Spleen (tissue), 13 donors: ENCODE data around the gene WFDC1. TPM values are rescaled to one million over a fixed set of nuclear protein-coding genes. Genes with fewer than 3 reads are reported as not detected.

Experiments used
- DNase-seq: peaks from one replicate; pipeline ENCODE4 v3.0.0-alpha.2; 2020
- H3K27ac ChIP-seq, 8 donors: fragments of 200-600 bp; sonication (generic) in 7 of 8; 1 replicate in 4 of 8; 2 replicates in 4 of 8; pipeline versions ENCODE4 v1.5.0 to v1.8.0; 2016 to 2021; ENCODE audit warnings: inconsistent platforms in 4 of 8, mild to moderate bottlenecking in 4 of 8, moderate library complexity in 1 of 8
- H3K27me3 ChIP-seq, 7 donors: fragments of 200-600 bp; sonication (generic) in 6 of 7; replicated peaks in 1 of 7; 1 replicate in 4 of 7; 2 replicates in 3 of 7; pipeline versions ENCODE4 v1.5.0 to v1.8.0; 2016 to 2021; ENCODE audit warnings: inconsistent platforms in 3 of 7, mild to moderate bottlenecking in 1 of 7
- H3K36me3 ChIP-seq, 6 donors: fragments of 200-600 bp; sonication (generic) in 5 of 6; 1 replicate in 4 of 6; 2 replicates in 2 of 6; pipeline versions ENCODE4 v1.5.0 to v1.8.0; 2016 to 2021; ENCODE audit warnings: inconsistent platforms in 2 of 6
- H3K4me1 ChIP-seq, 6 donors: fragments of 200-600 bp; sonication (generic) in 5 of 6; 1 replicate in 3 of 6; 2 replicates in 3 of 6; pipeline versions ENCODE4 v1.5.0 to v1.8.0; 2016 to 2021; ENCODE audit warnings: inconsistent platforms in 3 of 6
- H3K4me3 ChIP-seq, 8 donors: fragments of 200-600 bp; sonication (generic) in 7 of 8; 1 replicate in 4 of 8; 2 replicates in 4 of 8; pipeline versions ENCODE4 v1.5.0 to v1.8.0; 2016 to 2021; ENCODE audit warnings: inconsistent platforms in 4 of 8, mild to moderate bottlenecking in 4 of 8, moderate library complexity in 2 of 8
- H3K9me3 ChIP-seq, 8 donors: fragments of 200-600 bp; sonication (generic) in 7 of 8; 1 replicate in 4 of 8; 2 replicates in 4 of 8; pipeline versions ENCODE4 v1.5.0 to v1.8.0; 2016 to 2021; ENCODE audit warnings: inconsistent platforms in 4 of 8
- CTCF ChIP-seq, 11 experiments: fragments of 200-600 bp in 7 of 11; fragments of 450-650 bp in 4 of 11; sonication (generic) in 4 of 11; IDR thresholded peaks in 8 of 11; conservative IDR thresholded peaks in 3 of 11; 1 replicate in 7 of 11; 2 replicates in 4 of 11; pipeline versions ENCODE4 v1.4.0 to v1.8.0; 2016 to 2021; ENCODE audit warnings: antibody characterized with exemption in 11 of 11, inconsistent platforms in 4 of 11, mild to moderate bottlenecking in 1 of 11
- POLR2A ChIP-seq, 3 donors: fragments of 450-650 bp; IDR thresholded peaks; one replicate each; pipeline ENCODE4 v1.5.1; 2017; ENCODE audit warnings: antibody characterized with exemption in 3 of 3, mild to moderate bottlenecking in 1 of 3
- POLR2AphosphoS5 ChIP-seq, 3 donors: sonication (generic); formaldehyde crosslinking; IDR thresholded peaks; one replicate each; pipeline ENCODE4 v1.5.1; 2017; ENCODE audit warnings: antibody characterized with exemption in 3 of 3
- WGBS, 5 donors: extraction: QIAGEN DNeasy Blood & Tissue Kit in 3 of 5; methylation state at CpG; one replicate each; pipeline versions ENCODE4 v1.1.5 to v1.1.7; 2013 to 2018; 5-methylcytosine and 5-hydroxymethylcytosine counted together
- intact Hi-C: fragments of 100-400 bp; cut with DNase I; formaldehyde crosslinking; loops from one replicate; pipeline ENCODE4 v1.15.0; 2023; ENCODE audit warnings: low total_unique reads
- long read RNA-seq, 2 donors: transcript quantifications; one replicate each; lab custom pipeline, GENCODE V29; 2026
- polyA plus RNA-seq, 3 donors: library from polyadenylated mRNA; stranded (reverse); fragments of 200-250 nt; gene quantifications; one replicate each; pipeline ENCODE4 v1.2.1, GENCODE V29; 2013
- total RNA-seq, 7 donors: library from RNA; depleted of rRNA in 3 of 7; stranded (reverse); fragments of >200 nt in 3 of 7; fragmentation: NEBNext Ultra II Directional in 4 of 7; extraction: Animal tissue kit (Norgen Biotek cat#: 25700) in 4 of 7; gene quantifications; one replicate each; pipeline versions ENCODE4 v1.1.0 to v1.2.1, GENCODE V29; 2016 to 2021
- donor health status: healthy with polysubstance abuse.
- donor health status: DM: no; HTN: no; CAD: no; lungs with moderate emphysema.
- donor health status: DM: no; HTN: no; CAD: no.
- donor health status: Bipolar disorder and iron deficiency.
- donor health status: healthy.
- donor health status: DM: no; HTN: no; CAD: no.
- donor health status: DM: yes; HTN: yes; CAD: no.

The WFDC1 gene
- total RNA-seq (1 to 10 TPM; 1.6 to 6.6 (median 2.3) TPM), polyA plus RNA-seq (1 to 10 TPM; 1.8 to 2.2 (median 2.1) TPM)
- long read RNA-seq, donor 1, partial matches to known transcripts: 0 of 1 reads
- long read RNA-seq, donor 1, other reads (novel, unspliced or antisense): 0 of 1 reads
- long read RNA-seq, donor 2, partial matches to known transcripts: 0 of 4 reads
- long read RNA-seq, donor 2, other reads (novel, unspliced or antisense): 0 of 4 reads

- WGBS, 5 donors: 0 to 4% (median 1%) methylated on average over 17 to 29 of the region's 29 CpGs
- Histone ChIP-seq H3K4me3 (peak within 1 kb of the TSS in 4 of 8 donors; percentile 13 to 35 (median 17)), H3K27ac (peak within 1 kb of the TSS in 2 of 8 donors; percentile 1 to 53), H3K4me1 (peaks cover 6 to 34% (median 20%) of the 10 kb centered on the region in 6 donors), H3K9me3 (no peaks in the 10 kb centered on the region), H3K27me3 (peaks cover 0 to 73% (median 4%) of the 10 kb centered on the region in 7 donors), H3K36me3 (no peaks in the 10 kb centered on the region)
- peak; percentile 81 for DNase-seq
- TF ChIP-seq CTCF (IDR thresholded peaks at IDR 0.05 in 8 of 11, conservative IDR thresholded peaks at IDR 0.05 in 3 of 11) (no peak), POLR2A (IDR thresholded peaks at IDR 0.05) (no peak), POLR2AphosphoS5 (IDR thresholded peaks at IDR 0.05) (peak in 1 of 3 donors; percentile 64)
- intact Hi-C loops: no loop called here
Measured at GRCh38 chr16:84294531-84295142, at the start of gene WFDC1. TSS of gene WFDC1 (plus strand) at chr16:84294878. CDS start at chr16:84294972, 94 bp downstream.

GRCh38 chr16:84245956-84246678 lies 48.6 kb upstream of the WFDC1 start:
- Histone ChIP-seq H3K9me3 (peaks cover 0 to 8% (median 2%) of the 10 kb centered on the region in 8 donors), H3K4me3 (no peak overlapping the region), H3K36me3 (no peaks in the 10 kb centered on the region), H3K27ac (no peak overlapping the region), H3K27me3 (peaks cover 0 to 29% (median 0%) of the 10 kb centered on the region in 7 donors), H3K4me1 (no peaks in the 10 kb centered on the region)
- WGBS, 5 donors: 88 to 94% (median 91%) methylated on average over 10 of the region's 10 CpGs
- TF ChIP-seq POLR2AphosphoS5 (IDR thresholded peaks at IDR 0.05) (no peak), POLR2A (IDR thresholded peaks at IDR 0.05) (no peak), CTCF (IDR thresholded peaks at IDR 0.05 in 8 of 11, conservative IDR thresholded peaks at IDR 0.05 in 3 of 11) (no peak)
- intact Hi-C loops: no loop called here
- no peak for DNase-seq

- Histone ChIP-seq H3K27me3 (peaks cover 0 to 27% (median 0%) of the 10 kb centered on the region in 7 donors), H3K36me3 (no peaks in the 10 kb centered on the region), H3K4me3 (no peak overlapping the region), H3K4me1 (no peaks in the 10 kb centered on the region), H3K27ac (no peak overlapping the region), H3K9me3 (peaks cover 0 to 8% (median 2%) of the 10 kb centered on the region in 8 donors)
- DNase-seq: no peak
- TF ChIP-seq POLR2AphosphoS5 (IDR thresholded peaks at IDR 0.05): no peak
- intact Hi-C loops: no loop called here
- WGBS, 5 donors: 53 to 78% (median 66%) methylated on average over 5 of the region's 5 CpGs
Measured at GRCh38 chr16:84246679-84247077, 48.0 kb upstream of the WFDC1 start.

GRCh38 chr16:84247331-84247730 lies 47.3 kb upstream of the WFDC1 start:
- 81 to 93% (median 90%) methylated on average over 6 of the region's 6 CpGs for WGBS, 5 donors
- no peak for TF ChIP-seq CTCF (IDR thresholded peaks at IDR 0.05 in 8 of 11, conservative IDR thresholded peaks at IDR 0.05 in 3 of 11)
- TF ChIP-seq POLR2AphosphoS5 (IDR thresholded peaks at IDR 0.05): no peak
- no peak for TF ChIP-seq POLR2A (IDR thresholded peaks at IDR 0.05)
- peaks cover 0 to 8% (median 2%) of the 10 kb centered on the region in 8 donors for H3K9me3 ChIP-seq

More at GRCh38 chr16:84247331-84247730, 47.3 kb upstream of the WFDC1 start:
- Histone ChIP-seq H3K4me3 (no peak overlapping the region), H3K36me3 (no peaks in the 10 kb centered on the region), H3K27me3 (peaks cover 0 to 20% (median 0%) of the 10 kb centered on the region in 7 donors), H3K27ac (no peak overlapping the region), H3K4me1 (no peaks in the 10 kb centered on the region)
- intact Hi-C loops: no loop called here
- DNase-seq: no peak
